Left lung (tissue), 10 donors: Measurements from ENCODE around the gene GSTT2. TPM values are rescaled to one million over a fixed set of nuclear protein-coding genes. Genes with fewer than 3 reads are reported as not detected.

Source experiments
- ATAC-seq: fragments of 200-7000 bp; cut with Tn5 transposase; one replicate; pipeline ENCODE4 v1.9.1; 2020; ENCODE audit warnings: moderate library complexity
- DNase-seq, 4 donors: peaks; one replicate each; pipeline ENCODE4 v3.0.0-alpha.2; 2013 to 2020
- H3K27ac ChIP-seq, 2 donors: fragments of 200-600 bp; sonication (generic) in 1 of 2; one replicate each; pipeline versions ENCODE4 v1.5.0 to v1.8.0; 2020 to 2021
- H3K27me3 ChIP-seq, 2 donors: fragments of 200-600 bp; sonication (generic) in 1 of 2; one replicate each; pipeline versions ENCODE4 v1.5.0 to v1.8.0; 2020 to 2021
- H3K36me3 ChIP-seq, 2 donors: fragments of 200-600 bp; sonication (generic) in 1 of 2; one replicate each; pipeline versions ENCODE4 v1.5.0 to v1.8.0; 2020 to 2021
- H3K4me1 ChIP-seq, 2 donors: fragments of 200-600 bp; one replicate each; pipeline ENCODE4 v1.8.0; 2021
- H3K4me3 ChIP-seq, 2 donors: fragments of 200-600 bp; sonication (generic) in 1 of 2; one replicate each; pipeline versions ENCODE4 v1.5.0 to v1.8.0; 2020 to 2021; ENCODE audit warnings: mild to moderate bottlenecking in 1 of 2
- H3K9me3 ChIP-seq, 2 donors: fragments of 200-600 bp; sonication (generic) in 1 of 2; one replicate each; pipeline versions ENCODE4 v1.5.0 to v1.8.0; 2020 to 2021
- CTCF ChIP-seq, 2 donors: fragments of 200-600 bp; sonication (generic) in 1 of 2; IDR thresholded peaks; one replicate each; pipeline versions ENCODE4 v1.5.0 to v1.8.0; 2021; ENCODE audit warnings: antibody characterized with exemption in 2 of 2
- intact Hi-C, 2 donors: fragments of 100-400 bp; cut with DNase I; formaldehyde crosslinking; loops; one replicate each; pipeline versions ENCODE4 v1.11.2 to v1.14.2; 2022
- polyA plus RNA-seq, 6 donors: library from polyadenylated mRNA; unstranded; fragments of 120-200 nt; gene quantifications; one replicate each; pipeline ENCODE4 v1.2.1, GENCODE V29; 2013; ENCODE audit not compliant: insufficient read length in 6 of 6
- total RNA-seq, 2 donors: library from RNA; stranded (reverse); fragmentation: NEBNext Ultra II Directional; extraction: Animal tissue kit (Norgen Biotek cat#: 25700); gene quantifications; one replicate each; pipeline ENCODE4 v1.2.1, GENCODE V29; 2021
- donor health status: DM: no; HTN: yes; CAD: no.
- donor health status: DM: no; HTN: no; CAD: no.

Gene GSTT2
- total and polyA plus RNA-seq, 8 donors = 0.27 to 2.6 (median 1.1) TPM; not detected in 1

- no peak for DNase-seq
- no peaks in the 10 kb centered on the region for H3K27me3 ChIP-seq
- peaks cover 0 to 8% of the 10 kb centered on the region in 2 donors for H3K36me3 ChIP-seq
- H3K9me3 ChIP-seq = no peaks in the 10 kb centered on the region
- no peak for ATAC-seq
- no peaks in the 10 kb centered on the region for H3K4me1 ChIP-seq
- no peak overlapping the region for H3K27ac ChIP-seq
- no peak for TF ChIP-seq CTCF (IDR thresholded peaks at IDR 0.05)
- intact Hi-C loops = no loop called here
- H3K4me3 ChIP-seq = no peak overlapping the region
Observed at GRCh38 chr22:24027389-24027975, 47.5 kb downstream of the GSTT2 start.

- Histone ChIP-seq H3K9me3 (no peaks in the 10 kb centered on the region), H3K27ac (no peak overlapping the region), H3K4me3 (no peak overlapping the region), H3K4me1 (peaks cover 0 to 4% of the 10 kb centered on the region in 2 donors), H3K27me3 (no peaks in the 10 kb centered on the region), H3K36me3 (peaks cover 0 to 8% of the 10 kb centered on the region in 2 donors)
- TF ChIP-seq CTCF (IDR thresholded peaks at IDR 0.05) = no peak
- intact Hi-C loops = no loop called here
- DNase-seq = no peak
- no peak for ATAC-seq
Observed at GRCh38 chr22:24027991-24028390, 48.1 kb downstream of the GSTT2 start.

- H3K9me3 ChIP-seq = no peaks in the 10 kb centered on the region
Observed at GRCh38 chr22:24028533-24028932, 48.6 kb downstream of the GSTT2 start.

GRCh38 chr22:24029304-24029703, 49.4 kb downstream of the GSTT2 start:
- Histone ChIP-seq H3K4me3 (no peak overlapping the region), H3K36me3 (peaks cover 0 to 8% of the 10 kb centered on the region in 2 donors), H3K4me1 (peaks cover 0 to 8% of the 10 kb centered on the region in 2 donors), H3K9me3 (no peaks in the 10 kb centered on the region), H3K27ac (no peak overlapping the region), H3K27me3 (no peaks in the 10 kb centered on the region)
- TF ChIP-seq CTCF (IDR thresholded peaks at IDR 0.05) = no peak
- DNase-seq (no peak), ATAC-seq (no peak)
- intact Hi-C loops = no loop called here

More at GRCh38 chr22:24028533-24028932, 48.6 kb downstream of the GSTT2 start:
- Histone ChIP-seq H3K4me1 (peaks cover 0 to 8% of the 10 kb centered on the region in 2 donors), H3K27ac (no peak overlapping the region), H3K36me3 (peaks cover 0 to 8% of the 10 kb centered on the region in 2 donors), H3K4me3 (no peak overlapping the region), H3K27me3 (no peaks in the 10 kb centered on the region)
- TF ChIP-seq CTCF (IDR thresholded peaks at IDR 0.05) = no peak
- intact Hi-C loops = no loop called here
- no peak for ATAC-seq
- DNase-seq = no peak

GRCh38 chr22:24030186-24030702, 50.3 kb downstream of the GSTT2 start:
- Histone ChIP-seq H3K36me3 (peaks cover 0 to 8% of the 10 kb centered on the region in 2 donors), H3K9me3 (no peaks in the 10 kb centered on the region), H3K4me3 (no peak overlapping the region), H3K4me1 (peaks cover 0 to 8% of the 10 kb centered on the region in 2 donors), H3K27ac (no peak overlapping the region), H3K27me3 (no peaks in the 10 kb centered on the region)
- DNase-seq (no peak), ATAC-seq (no peak)
- intact Hi-C loops = no loop called here
- TF ChIP-seq CTCF (IDR thresholded peaks at IDR 0.05) = no peak

Other genes with a start within 250 kb of the GSTT2 start
- 1 to 10 TPM; 5.9 to 6.0 TPM for gene ZNF70, start 229.0 kb upstream of the GSTT2 start, total RNA-seq
- 10 to 100 TPM in 3 of 6 donors, 1 to 10 TPM in 3; 8.4 to 10.7 (median 9.9) TPM for gene ZNF70, start 229.0 kb upstream of the GSTT2 start, polyA plus RNA-seq
- gene VPREB3, start 225.7 kb upstream of the GSTT2 start, total RNA-seq = not detected
- gene VPREB3, start 225.7 kb upstream of the GSTT2 start, polyA plus RNA-seq = 1 to 10 TPM in 1 of 6 donors, under 1 TPM in 4, not detected in 1; 0.34 to 1.4 (median 0.87) TPM
- 1 to 10 TPM in 1 of 2 donors, under 1 TPM in 1; 0.58 to 3.1 TPM for gene C22orf15, start 217.1 kb upstream of the GSTT2 start, total RNA-seq
- 1 to 10 TPM; 3.1 to 7.8 (median 5.4) TPM for gene C22orf15, start 217.1 kb upstream of the GSTT2 start, polyA plus RNA-seq
- gene CHCHD10, start 212.2 kb upstream of the GSTT2 start, total RNA-seq = 100 to 1,000 TPM in 1 of 2 donors, 10 to 100 TPM in 1; 73.0 to 128 TPM
- gene CHCHD10, start 212.2 kb upstream of the GSTT2 start, polyA plus RNA-seq = 10 to 100 TPM; 19.0 to 41.2 (median 24.0) TPM
- 1 to 10 TPM; 1.2 to 5.3 TPM for gene MMP11, start 207.3 kb upstream of the GSTT2 start, total RNA-seq
- 10 to 100 TPM in 3 of 6 donors, 1 to 10 TPM in 3; 8.1 to 10.7 (median 9.8) TPM for gene MMP11, start 207.3 kb upstream of the GSTT2 start, polyA plus RNA-seq
- 10 to 100 TPM; 52.4 to 80.5 TPM for gene SMARCB1, start 193.2 kb upstream of the GSTT2 start, total RNA-seq
- 100 to 1,000 TPM; 134 to 166 (median 144) TPM for gene SMARCB1, start 193.2 kb upstream of the GSTT2 start, polyA plus RNA-seq
- 1 to 10 TPM; 6.7 to 9.4 TPM for gene DERL3, start 141.1 kb upstream of the GSTT2 start, total RNA-seq
- gene DERL3, start 141.1 kb upstream of the GSTT2 start, polyA plus RNA-seq = 1 to 10 TPM; 2.4 to 4.7 (median 3.8) TPM
- gene SLC2A11, start 122.3 kb upstream of the GSTT2 start, total RNA-seq = 10 to 100 TPM in 1 of 2 donors, 1 to 10 TPM in 1; 9.9 to 15.4 TPM
- gene SLC2A11, start 122.3 kb upstream of the GSTT2 start, polyA plus RNA-seq = 10 to 100 TPM; 14.6 to 26.7 (median 21.5) TPM
- gene MIF, start 85.8 kb upstream of the GSTT2 start, total RNA-seq = 100 to 1,000 TPM; 361 to 467 TPM
- 100 to 1,000 TPM; 139 to 276 (median 170) TPM for gene MIF, start 85.8 kb upstream of the GSTT2 start, polyA plus RNA-seq
- gene GSTT2B, start 18.9 kb upstream of the GSTT2 start, total RNA-seq = 10 to 100 TPM in 1 of 2 donors, 1 to 10 TPM in 1; 1.3 to 33.7 TPM
- gene GSTT2B, start 18.9 kb upstream of the GSTT2 start, polyA plus RNA-seq = 10 to 100 TPM in 3 of 6 donors, 1 to 10 TPM in 3; 7.6 to 21.8 (median 10.3) TPM
- gene DDTL, start 13.2 kb upstream of the GSTT2 start, total RNA-seq = 1 to 10 TPM in 1 of 2 donors, not detected in 1; 2.4 TPM
- gene DDTL, start 13.2 kb upstream of the GSTT2 start, polyA plus RNA-seq = 10 to 100 TPM in 2 of 6 donors, 1 to 10 TPM in 4; 8.8 to 12.3 (median 9.3) TPM
- gene DDT, start 5.7 kb upstream of the GSTT2 start, total RNA-seq = 100 to 1,000 TPM; 104 to 132 TPM
- 10 to 100 TPM; 52.5 to 71.4 (median 61.9) TPM for gene DDT, start 5.7 kb upstream of the GSTT2 start, polyA plus RNA-seq
- gene GSTT4, start 25.3 kb downstream of the GSTT2 start, total RNA-seq = not detected
- under 1 TPM in 1 of 6 donors, not detected in 5; 0.07 TPM for gene GSTT4, start 25.3 kb downstream of the GSTT2 start, polyA plus RNA-seq
- 100 to 1,000 TPM in 1 of 2 donors, 10 to 100 TPM in 1; 76.9 to 125 TPM for gene CABIN1, start 31.2 kb downstream of the GSTT2 start, total RNA-seq
- gene CABIN1, start 31.2 kb downstream of the GSTT2 start, polyA plus RNA-seq = 100 to 1,000 TPM in 3 of 6 donors, 10 to 100 TPM in 3; 72.9 to 134 (median 97.6) TPM
- gene SUSD2, start 201.4 kb downstream of the GSTT2 start, total RNA-seq = 100 to 1,000 TPM in 1 of 2 donors, 10 to 100 TPM in 1; 63.2 to 374 TPM
- 10 to 100 TPM in 4 of 6 donors, 1 to 10 TPM in 2; 8.2 to 20.0 (median 13.3) TPM for gene SUSD2, start 201.4 kb downstream of the GSTT2 start, polyA plus RNA-seq